Measurements from ENCODE around the gene WIZ. TPM values are rescaled to one million over a fixed set of nuclear protein-coding genes. Genes with fewer than 3 reads are reported as not detected.
A peak's percentile ranks its signal among the peaks of the same experiment; 100 is the strongest.

Gene WIZ
- total and polyA plus RNA-seq, 2 experiments from 2014 or later, result 40.3 to 82.7 TPM

DNA sequence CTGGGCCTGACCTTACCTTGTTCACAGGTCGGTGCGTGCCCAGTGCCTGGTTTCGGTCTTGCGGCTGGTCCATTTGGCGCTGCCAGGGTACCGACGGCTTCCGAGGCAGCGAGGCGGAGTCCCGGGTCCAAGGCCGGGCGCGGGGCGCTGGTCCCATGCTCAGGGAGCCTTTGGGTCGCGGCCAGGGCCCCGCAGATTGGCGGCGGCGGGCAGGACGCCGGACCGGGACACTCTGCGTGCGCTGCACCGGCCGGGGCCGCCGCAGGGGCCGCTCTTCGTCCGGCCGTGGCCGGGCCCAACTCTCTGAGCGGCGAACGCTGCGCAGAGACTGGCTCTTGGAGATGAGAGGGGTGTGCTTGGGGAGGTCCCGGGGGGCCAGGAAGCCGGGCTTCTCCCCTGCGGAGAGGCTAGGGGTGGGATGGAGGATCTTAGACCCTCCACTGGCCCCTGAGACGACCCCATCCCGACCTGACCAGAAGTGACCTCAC lies 3.4 kb upstream of the WIZ start:
- no peaks in the 10 kb centered on the region for H3K36me3 ChIP-seq
- H3K4me3 ChIP-seq, result peak overlapping the region; percentile 12
- H3K27ac ChIP-seq, result no peak overlapping the region
- H3K27me3 ChIP-seq, result peaks cover 44% of the 10 kb centered on the region
- DNase-seq (ENCODE audit: low read depth in 1 of 2, low spot score in 1 of 2), result peak; percentile 14 to 36
- no peaks in the 10 kb centered on the region for H3K9me3 ChIP-seq (ENCODE audit: low read depth)
- H3K4me1 ChIP-seq (ENCODE audit: low read depth), result no peaks in the 10 kb centered on the region
- peak; percentile 42 for TF ChIP-seq CTCF (IDR thresholded peaks at IDR 0.05; ENCODE audit: low read depth, low read length)

DNA sequence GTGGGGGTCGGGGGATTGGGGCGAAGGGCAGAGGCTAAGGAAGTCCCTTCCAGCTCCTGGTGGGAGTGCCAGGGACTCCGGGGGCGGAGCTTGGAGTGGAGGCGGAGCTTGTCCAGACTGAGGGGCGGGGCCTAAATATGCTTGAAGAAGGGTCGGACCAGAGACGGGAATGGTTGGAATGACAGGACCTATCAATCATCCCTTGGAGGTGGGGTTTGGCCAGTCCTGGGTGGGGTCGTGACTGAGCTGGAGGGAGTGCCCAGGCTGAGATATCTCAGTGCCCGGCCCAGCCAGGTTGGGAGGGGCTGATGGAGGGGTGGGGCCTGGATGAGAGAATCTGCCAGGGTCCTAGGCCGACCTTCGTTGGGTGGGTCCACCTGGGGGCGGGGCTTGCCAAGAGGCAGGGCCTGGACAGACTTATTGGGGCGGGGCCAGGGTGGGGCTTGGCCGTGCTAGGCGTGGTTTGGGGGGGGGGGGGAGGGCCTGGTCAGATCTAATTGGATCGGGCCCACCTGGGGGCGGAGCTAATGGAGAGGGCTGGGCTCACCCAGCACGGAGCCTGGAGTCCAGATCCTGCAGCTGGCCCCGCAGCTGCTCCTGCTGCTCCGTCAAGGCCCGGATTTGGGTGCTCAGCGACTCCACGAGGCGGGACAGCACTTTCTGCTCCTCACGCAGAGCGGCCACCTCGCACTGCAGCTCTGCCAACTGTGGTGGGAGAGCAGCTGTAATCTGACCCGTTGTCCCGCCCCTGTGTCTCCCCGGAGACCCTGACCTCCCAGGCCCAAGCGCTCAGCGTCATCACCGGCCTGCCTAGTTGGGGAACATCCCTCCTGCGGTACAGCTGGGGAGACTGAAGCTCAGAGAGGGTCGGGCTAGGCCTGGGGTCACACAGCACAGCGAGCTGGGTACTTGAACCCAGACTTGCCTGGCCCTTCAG lies 2.6 kb upstream of the WIZ start:
- H3K4me3 ChIP-seq, result peak overlapping the region; percentile 12
- peak; percentile 90 to 91 for DNase-seq (ENCODE audit: low read depth in 1 of 2, low spot score in 1 of 2)
- no peaks in the 10 kb centered on the region for H3K36me3 ChIP-seq
- no peak overlapping the region for H3K27ac ChIP-seq
- H3K27me3 ChIP-seq, result peaks cover 37% of the 10 kb centered on the region
- no peak for TF ChIP-seq CTCF (IDR thresholded peaks at IDR 0.05; ENCODE audit: low read depth, low read length)
- H3K9me3 ChIP-seq (ENCODE audit: low read depth), result no peaks in the 10 kb centered on the region
- no peaks in the 10 kb centered on the region for H3K4me1 ChIP-seq (ENCODE audit: low read depth)

DNA sequence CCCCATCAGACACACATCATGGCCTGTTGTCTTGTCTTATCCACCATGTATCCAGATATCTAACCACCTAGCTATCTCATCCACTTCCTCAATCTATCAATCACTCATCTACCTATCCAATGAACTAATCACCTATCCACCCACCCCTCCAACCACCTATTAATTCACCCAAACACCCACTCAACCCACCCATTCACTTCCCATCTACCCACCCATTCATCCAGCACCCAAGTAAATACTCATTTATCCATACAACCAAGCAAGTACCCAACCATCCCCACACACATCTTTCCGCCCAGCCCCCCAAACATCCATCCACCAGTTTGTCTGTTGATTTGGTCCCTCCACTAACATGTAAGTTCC lies 753 bp upstream of the WIZ start:
- no peak overlapping the region for H3K27ac ChIP-seq
- H3K27me3 ChIP-seq, result peaks cover 18% of the 10 kb centered on the region
- H3K4me3 ChIP-seq, result no peak overlapping the region

GRCh38 chr19:15448778-15449619 lies 757 bp downstream of the WIZ start:
- no peaks in the 10 kb centered on the region for H3K9me3 ChIP-seq (ENCODE audit: low read depth)
- peaks cover 3% of the 10 kb centered on the region for H3K27me3 ChIP-seq
- H3K4me1 ChIP-seq (ENCODE audit: low read depth), result no peaks in the 10 kb centered on the region
- H3K27ac ChIP-seq, result no peak overlapping the region
- DNase-seq (ENCODE audit: low read depth in 1 of 2, low spot score in 1 of 2), result peak; percentile 39 to 46
- H3K36me3 ChIP-seq, result no peaks in the 10 kb centered on the region
- no peak for TF ChIP-seq CTCF (IDR thresholded peaks at IDR 0.05; ENCODE audit: low read depth, low read length)
- H3K4me3 ChIP-seq, result peak overlapping the region; percentile 87

More for the DNA sequence above, 753 bp upstream of the WIZ start:
- H3K4me1 ChIP-seq (ENCODE audit: low read depth), result no peaks in the 10 kb centered on the region
- no peaks in the 10 kb centered on the region for H3K9me3 ChIP-seq (ENCODE audit: low read depth)
- TF ChIP-seq CTCF (IDR thresholded peaks at IDR 0.05; ENCODE audit: low read depth, low read length), result no peak
- DNase-seq (ENCODE audit: low read depth in 1 of 2, low spot score in 1 of 2), result no peak
- H3K36me3 ChIP-seq, result no peaks in the 10 kb centered on the region

GRCh38 chr19:15448044-15448777 lies 1.5 kb downstream of the WIZ start:
- Histone ChIP-seq H3K27ac (no peak overlapping the region), H3K4me3 (no peak overlapping the region), H3K9me3 (ENCODE audit: low read depth) (no peaks in the 10 kb centered on the region), H3K4me1 (ENCODE audit: low read depth) (no peaks in the 10 kb centered on the region), H3K27me3 (no peaks in the 10 kb centered on the region), H3K36me3 (no peaks in the 10 kb centered on the region)
- TF ChIP-seq CTCF (IDR thresholded peaks at IDR 0.05; ENCODE audit: low read depth, low read length), result no peak
- no peak for DNase-seq (ENCODE audit: low read depth in 1 of 2, low spot score in 1 of 2)

Data from cardiac muscle cell (in vitro differentiated cells and primary cell).